Measurements from ENCODE around the gene PBX1.
"Not testable (repeated sequence)": the region's sequence is repeated elsewhere in the genome, so short reads cannot be mapped to it uniquely, and the experiment has no call there.

Gene PBX1

GRCh38 chr1:164592634-164593033, 33.6 kb downstream of the PBX1 start:
- no peak for DNase-seq

GRCh38 chr1:164595212-164595611, 36.2 kb downstream of the PBX1 start:
- DNase-seq = no peak

- no peak for DNase-seq
Observed at GRCh38 chr1:164596172-164596571, 37.2 kb downstream of the PBX1 start.

- no peak for DNase-seq
Observed at GRCh38 chr1:164598719-164599118, 39.7 kb downstream of the PBX1 start.

- no peak for DNase-seq
Observed at GRCh38 chr1:164599272-164599671, 40.3 kb downstream of the PBX1 start.

- DNase-seq = no peak
Observed at GRCh38 chr1:164601399-164602100, 42.6 kb downstream of the PBX1 start.

- DNase-seq = no peak
Observed at GRCh38 chr1:164602101-164602422, 43.1 kb downstream of the PBX1 start.

- DNase-seq = peak; percentile 85
Observed at GRCh38 chr1:164602480-164603093, 43.6 kb downstream of the PBX1 start.

GRCh38 chr1:164603805-164604204, 44.8 kb downstream of the PBX1 start:
- not testable (repeated sequence) for DNase-seq

GRCh38 chr1:164604541-164604940, 45.6 kb downstream of the PBX1 start:
- no peak for DNase-seq

- no peak for DNase-seq
Observed at GRCh38 chr1:164605254-164606091, 46.5 kb downstream of the PBX1 start.

- no peak for DNase-seq
Observed at GRCh38 chr1:164607351-164607750, 48.4 kb downstream of the PBX1 start.

GRCh38 chr1:164608651-164609057, 49.7 kb downstream of the PBX1 start:
- DNase-seq = no peak

GRCh38 chr1:164609089-164609488, 50.1 kb downstream of the PBX1 start:
- no peak for DNase-seq

- DNase-seq = peak; percentile 57
Observed at GRCh38 chr1:164610538-164611222, 51.7 kb downstream of the PBX1 start.

GRCh38 chr1:164611754-164612642, 53.0 kb downstream of the PBX1 start:
- peak; percentile 32 for DNase-seq

GRCh38 chr1:164613176-164613575, 54.2 kb downstream of the PBX1 start:
- no peak for DNase-seq

- no peak for DNase-seq
Observed at GRCh38 chr1:164614316-164614715, 55.3 kb downstream of the PBX1 start.

- peak; percentile 40 for DNase-seq
Observed at GRCh38 chr1:164617377-164618201, 58.6 kb downstream of the PBX1 start.

GRCh38 chr1:164618202-164618564, 59.2 kb downstream of the PBX1 start:
- no peak for DNase-seq

GRCh38 chr1:164619006-164619784, 60.2 kb downstream of the PBX1 start:
- peak; percentile 71 for DNase-seq

Data from NCI-H446 treated with DMSO at 0.1 percent for 48 hours (cell line).